OCI-LY3 (cell line): ENCODE data around the gene CEP41.

Experiments
- H2AFZ ChIP-seq: fragments of 200-600, 300-600 bp; shearing (Covaris generic); 2 replicates; pipeline ENCODE4 v1.6.0; 2014; ENCODE audit warnings: antibody characterized with exemption, low read depth, low read length
- H3K27ac ChIP-seq: fragments of 200-600, 300-600 bp; sonication (generic); 2 replicates; pipeline ENCODE4 v1.5.1; 2014; ENCODE audit warnings: mild to moderate bottlenecking, low read length, moderate library complexity, mixed read lengths
- H3K27me3 ChIP-seq: fragments of 200-600, 300-600 bp; sonication (generic); 2 replicates; pipeline ENCODE4 v1.6.1; 2014; ENCODE audit warnings: low read depth, low read length, mixed read lengths
- H3K36me3 ChIP-seq: fragments of 200-600, 300-600 bp; sonication (generic); replicated peaks from 2 replicates; pipeline ENCODE3; 2014; ENCODE audit warnings: low read depth, low read length, mixed read lengths
- H3K4me1 ChIP-seq: fragments of 300-600, 200-600 bp; sonication (generic); 2 replicates; pipeline ENCODE4 v1.6.1; 2014; ENCODE audit warnings: low read length, mixed read lengths
- H3K4me2 ChIP-seq: fragments of 200-600, 300-600 bp; sonication (generic); 2 replicates; pipeline ENCODE4 v1.6.1; 2014; ENCODE audit warnings: low read length, mixed read lengths
- H3K4me3 ChIP-seq: fragments of 300-600, 200-600 bp; sonication (generic); 2 replicates; pipeline ENCODE4 v1.5.1; 2014; ENCODE audit warnings: antibody characterized with exemption, mild to moderate bottlenecking, low read length, moderate library complexity
- H3K79me2 ChIP-seq: fragments of 300-600, 200-600 bp; shearing (Covaris generic); 2 replicates; pipeline ENCODE4 v1.6.1; 2014; ENCODE audit warnings: mild to moderate bottlenecking, low read length, mixed read lengths
- H3K9ac ChIP-seq: fragments of 300-600, 200-600 bp; shearing (Covaris generic); 2 replicates; pipeline ENCODE4 v1.6.0; 2014; ENCODE audit warnings: mild to moderate bottlenecking, low read length, moderate library complexity
- H3K9me3 ChIP-seq: fragments of 200-600, 300-600 bp; shearing (Covaris generic); 2 replicates; pipeline ENCODE4 v1.6.1; 2014; ENCODE audit warnings: low read length, mixed read lengths; ENCODE audit not compliant: insufficient read depth
- H4K20me1 ChIP-seq: fragments of 200-600, 300-600 bp; sonication (generic); 2 replicates; pipeline ENCODE4 v1.6.1; 2016; ENCODE audit warnings: low read length, mixed read lengths; ENCODE audit not compliant: insufficient read depth
- EZH2phosphoT487 ChIP-seq: fragments of 200-600 bp; shearing (Covaris generic); IDR thresholded peaks from 2 replicates; pipeline ENCODE4 v1.6.1; 2018; ENCODE audit warnings: antibody characterized with exemption, mixed run types, low read depth
- TF ChIP-seq, protein P1 (sequence below): fragments of 200-600, 300-600 bp; sonication (generic); IDR thresholded peaks from 2 replicates; pipeline ENCODE4 v1.5.1; 2014; ENCODE audit warnings: antibody characterized with exemption, low read length, low read depth

Gene CEP41

DNA sequence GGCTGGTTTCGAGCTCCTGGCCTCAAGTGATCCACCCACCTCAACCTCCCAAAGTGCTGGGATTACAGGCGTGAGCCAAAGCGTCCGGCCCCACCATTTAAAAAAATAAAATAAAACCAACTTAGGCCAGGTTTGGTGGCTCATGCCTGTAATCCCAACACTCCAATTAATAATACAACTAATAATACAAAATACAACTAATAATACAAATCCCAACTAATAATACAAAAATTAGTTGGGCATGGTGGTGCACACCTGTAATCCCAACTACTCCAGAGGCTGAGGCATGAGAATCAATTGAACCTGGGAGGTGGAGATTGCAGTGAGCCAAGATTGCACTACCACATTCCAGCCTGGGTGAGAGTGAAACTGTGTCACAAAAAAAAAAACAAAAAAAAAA, 27.6 kb downstream of the CEP41 start:
- no peaks in the 10 kb centered on the region for H3K9me3 ChIP-seq
- TF ChIP-seq EZH2phosphoT487, result no peak
- TF ChIP-seq, protein P1, sequence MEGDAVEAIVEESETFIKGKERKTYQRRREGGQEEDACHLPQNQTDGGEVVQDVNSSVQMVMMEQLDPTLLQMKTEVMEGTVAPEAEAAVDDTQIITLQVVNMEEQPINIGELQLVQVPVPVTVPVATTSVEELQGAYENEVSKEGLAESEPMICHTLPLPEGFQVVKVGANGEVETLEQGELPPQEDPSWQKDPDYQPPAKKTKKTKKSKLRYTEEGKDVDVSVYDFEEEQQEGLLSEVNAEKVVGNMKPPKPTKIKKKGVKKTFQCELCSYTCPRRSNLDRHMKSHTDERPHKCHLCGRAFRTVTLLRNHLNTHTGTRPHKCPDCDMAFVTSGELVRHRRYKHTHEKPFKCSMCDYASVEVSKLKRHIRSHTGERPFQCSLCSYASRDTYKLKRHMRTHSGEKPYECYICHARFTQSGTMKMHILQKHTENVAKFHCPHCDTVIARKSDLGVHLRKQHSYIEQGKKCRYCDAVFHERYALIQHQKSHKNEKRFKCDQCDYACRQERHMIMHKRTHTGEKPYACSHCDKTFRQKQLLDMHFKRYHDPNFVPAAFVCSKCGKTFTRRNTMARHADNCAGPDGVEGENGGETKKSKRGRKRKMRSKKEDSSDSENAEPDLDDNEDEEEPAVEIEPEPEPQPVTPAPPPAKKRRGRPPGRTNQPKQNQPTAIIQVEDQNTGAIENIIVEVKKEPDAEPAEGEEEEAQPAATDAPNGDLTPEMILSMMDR, result no peak

DNA sequence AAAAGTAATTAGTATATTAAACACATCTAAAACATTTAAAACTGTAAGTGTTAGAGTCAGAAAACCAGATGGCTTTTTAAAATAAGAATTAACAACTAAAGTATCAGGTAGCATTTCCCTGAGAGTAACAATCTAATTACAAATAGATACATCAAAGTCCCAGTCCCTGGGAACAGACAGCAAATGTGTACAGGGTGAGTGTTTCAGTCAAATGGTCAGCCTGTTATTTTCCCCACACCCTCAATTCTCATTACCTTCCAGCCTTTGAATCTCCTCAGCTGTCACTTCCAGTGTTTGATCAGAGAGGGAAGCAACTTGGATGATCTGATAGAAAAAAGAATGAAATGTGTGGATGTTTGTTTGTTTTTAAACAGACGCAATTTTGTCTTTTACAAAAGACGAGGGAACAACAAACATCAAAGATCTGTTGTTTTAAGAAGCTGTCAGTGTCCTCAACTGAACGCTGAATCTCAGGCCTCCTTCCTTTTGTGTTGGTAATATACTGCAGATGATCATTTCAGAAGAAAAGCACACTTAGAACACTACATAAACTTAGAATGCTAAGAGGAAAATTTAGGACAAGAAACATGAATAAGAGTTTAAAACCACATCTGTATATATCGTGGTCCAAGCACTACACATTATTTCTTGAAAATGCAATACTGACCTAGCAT, 29.8 kb downstream of the CEP41 start:
- Histone ChIP-seq H3K4me1 (no peaks in the 10 kb centered on the region), H3K27me3 (no peaks in the 10 kb centered on the region), H3K4me3 (no peak overlapping the region), H2AFZ (no peak overlapping the region), H3K4me2 (no peak overlapping the region), H3K79me2 (no peaks in the 10 kb centered on the region), H3K9me3 (no peaks in the 10 kb centered on the region), H3K27ac (no peak overlapping the region), H3K36me3 (no peaks in the 10 kb centered on the region), H4K20me1 (no peaks in the 10 kb centered on the region), H3K9ac (no peak overlapping the region)
- TF ChIP-seq EZH2phosphoT487, result no peak
- TF ChIP-seq, protein P1, result no peak

More for the DNA sequence above, 27.6 kb downstream of the CEP41 start:
- Histone ChIP-seq H3K27me3 (no peaks in the 10 kb centered on the region), H4K20me1 (no peaks in the 10 kb centered on the region), H3K4me2 (no peak overlapping the region), H3K27ac (no peak overlapping the region), H3K36me3 (no peaks in the 10 kb centered on the region), H3K9ac (no peak overlapping the region), H3K4me3 (no peak overlapping the region), H2AFZ (no peak overlapping the region), H3K4me1 (no peaks in the 10 kb centered on the region), H3K79me2 (no peaks in the 10 kb centered on the region)

- Histone ChIP-seq H2AFZ (no peak overlapping the region), H4K20me1 (no peaks in the 10 kb centered on the region), H3K4me1 (no peaks in the 10 kb centered on the region), H3K9me3 (no peaks in the 10 kb centered on the region), H3K36me3 (no peaks in the 10 kb centered on the region), H3K4me3 (no peak overlapping the region), H3K4me2 (no peak overlapping the region), H3K79me2 (no peaks in the 10 kb centered on the region), H3K27me3 (no peaks in the 10 kb centered on the region), H3K27ac (no peak overlapping the region), H3K9ac (no peak overlapping the region)
- TF ChIP-seq EZH2phosphoT487, result no peak
- TF ChIP-seq, protein P1, result no peak
Observed at GRCh38 chr7:130409712-130410072, 31.1 kb downstream of the CEP41 start.

DNA sequence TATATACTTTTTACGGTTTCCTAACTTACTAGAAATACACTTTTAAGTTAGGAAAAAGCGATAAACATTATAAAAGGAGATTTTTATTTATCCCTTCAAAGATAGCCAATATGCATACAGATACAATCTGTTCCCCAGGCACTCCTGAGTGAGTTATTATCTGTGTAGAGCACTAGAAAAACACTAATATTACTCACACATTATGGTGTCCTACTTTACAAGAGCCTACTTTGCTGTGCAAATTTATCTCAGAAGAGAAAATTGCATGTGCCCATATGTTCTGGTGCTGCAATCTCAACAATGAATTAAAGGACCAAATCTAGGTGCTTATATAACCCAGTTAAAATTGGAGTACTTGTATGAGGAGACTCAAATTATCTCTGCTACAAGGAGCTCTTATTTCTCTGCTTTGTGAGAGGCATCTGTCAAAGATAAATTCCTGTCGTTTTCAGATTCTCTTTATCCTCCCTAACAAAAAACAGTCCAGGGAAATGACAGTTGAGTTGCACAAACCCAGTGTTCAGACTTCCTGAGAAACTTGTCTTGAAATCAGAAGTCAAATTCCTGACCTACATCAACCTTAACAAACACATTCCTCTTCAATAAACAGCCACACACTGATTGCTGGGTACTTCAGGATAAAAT, 31.6 kb downstream of the CEP41 start:
- no peaks in the 10 kb centered on the region for H3K27me3 ChIP-seq
- H3K4me1 ChIP-seq, result no peaks in the 10 kb centered on the region
- H3K36me3 ChIP-seq, result no peaks in the 10 kb centered on the region
- H4K20me1 ChIP-seq, result no peaks in the 10 kb centered on the region
- no peaks in the 10 kb centered on the region for H3K79me2 ChIP-seq
- H3K9me3 ChIP-seq, result no peaks in the 10 kb centered on the region
- no peak overlapping the region for H3K4me2 ChIP-seq
- no peak overlapping the region for H2AFZ ChIP-seq
- H3K4me3 ChIP-seq, result no peak overlapping the region
- no peak for TF ChIP-seq EZH2phosphoT487
- TF ChIP-seq, protein P1, result no peak
- H3K27ac ChIP-seq, result no peak overlapping the region
- no peak overlapping the region for H3K9ac ChIP-seq
